Mucosa of gallbladder (tissue), 1 donor: ENCODE data around the gene SASS6. TPM values are rescaled to one million over a fixed set of nuclear protein-coding genes. Genes with fewer than 3 reads are reported as not detected.

Experiments
- DNase-seq: peaks from one replicate; pipeline ENCODE4 v3.0.0-alpha.2; 2020; ENCODE audit warnings: low spot score
- total RNA-seq: library from RNA; stranded (reverse); gene quantifications from one replicate; pipeline ENCODE4 v1.2.1, GENCODE V29; 2021
- donor health status: DM: no; HTN: no; CAD: no.

Gene SASS6
- total RNA-seq, 1 donor from 2014 or later, result 2.8 TPM

DNA sequence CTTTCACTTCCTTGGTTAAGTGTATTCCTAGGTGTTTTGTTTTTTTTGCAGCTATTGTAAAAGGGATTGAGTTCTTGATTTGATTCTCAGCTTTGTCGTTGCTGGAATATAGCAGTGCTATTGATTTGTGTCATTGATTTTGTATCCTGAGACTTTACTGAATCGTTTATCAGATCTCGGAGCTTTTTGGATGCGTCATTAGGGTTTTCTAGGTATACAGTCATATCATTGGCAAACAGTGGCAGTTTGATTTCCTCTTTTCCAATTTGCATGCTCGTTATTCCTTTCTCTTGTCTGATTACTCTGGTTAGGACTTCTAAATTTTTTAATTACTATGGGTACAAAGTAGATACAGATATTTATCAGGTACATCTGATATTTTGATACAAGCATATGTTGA lies 87.5 kb downstream of the SASS6 start:
- DNase-seq, result no peak

DNA sequence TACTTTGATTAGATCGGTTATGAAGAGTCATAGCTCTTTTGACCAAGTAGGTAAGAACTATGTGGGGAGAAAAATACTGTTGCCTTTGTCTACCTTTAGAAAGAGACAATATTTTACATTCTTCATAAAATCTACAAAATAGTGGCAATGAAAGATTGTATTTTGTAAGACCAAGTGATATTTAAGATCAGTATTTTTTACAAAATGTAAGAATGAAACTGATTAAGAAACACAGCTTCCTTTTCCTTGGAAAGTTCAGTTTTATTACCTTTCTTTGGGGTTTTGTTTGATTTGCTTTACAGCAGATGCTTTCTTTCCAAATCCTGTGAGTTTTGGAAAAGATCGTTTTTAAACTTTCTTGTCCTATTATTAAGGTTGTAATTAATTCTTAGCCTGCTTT lies 93.1 kb downstream of the SASS6 start:
- no peak for DNase-seq

DNA sequence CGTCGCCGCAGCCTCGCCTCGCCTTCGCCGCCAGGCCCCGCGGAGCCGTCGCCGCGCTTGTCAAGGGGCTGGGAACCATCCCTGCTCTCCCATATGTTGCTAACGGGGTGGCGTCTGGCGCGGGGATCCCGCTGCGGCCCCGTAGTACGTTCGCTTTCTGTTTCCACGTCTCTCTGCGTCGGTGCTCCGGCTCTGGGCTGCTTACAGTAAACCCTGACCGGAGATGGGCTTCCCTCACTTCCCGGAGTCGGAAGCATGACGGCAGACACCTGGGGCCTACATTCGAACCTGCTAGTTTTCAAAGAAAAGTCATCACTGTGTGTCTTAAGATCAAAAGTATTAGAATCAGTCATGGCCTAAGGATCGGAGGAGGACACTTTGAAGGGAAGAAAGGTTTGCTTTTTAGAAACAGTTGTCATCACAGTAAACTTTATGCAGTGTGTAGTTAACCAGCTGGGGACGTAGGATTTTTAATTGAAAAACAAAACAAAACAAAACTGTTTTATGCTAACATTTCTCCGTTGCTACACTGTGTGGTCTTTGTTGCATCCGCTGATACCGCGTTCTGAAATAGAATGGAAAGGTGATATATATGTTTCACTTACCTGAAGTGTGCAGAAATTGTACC lies 94.0 kb downstream of the SASS6 start:
- peak; percentile 46 for DNase-seq

DNA sequence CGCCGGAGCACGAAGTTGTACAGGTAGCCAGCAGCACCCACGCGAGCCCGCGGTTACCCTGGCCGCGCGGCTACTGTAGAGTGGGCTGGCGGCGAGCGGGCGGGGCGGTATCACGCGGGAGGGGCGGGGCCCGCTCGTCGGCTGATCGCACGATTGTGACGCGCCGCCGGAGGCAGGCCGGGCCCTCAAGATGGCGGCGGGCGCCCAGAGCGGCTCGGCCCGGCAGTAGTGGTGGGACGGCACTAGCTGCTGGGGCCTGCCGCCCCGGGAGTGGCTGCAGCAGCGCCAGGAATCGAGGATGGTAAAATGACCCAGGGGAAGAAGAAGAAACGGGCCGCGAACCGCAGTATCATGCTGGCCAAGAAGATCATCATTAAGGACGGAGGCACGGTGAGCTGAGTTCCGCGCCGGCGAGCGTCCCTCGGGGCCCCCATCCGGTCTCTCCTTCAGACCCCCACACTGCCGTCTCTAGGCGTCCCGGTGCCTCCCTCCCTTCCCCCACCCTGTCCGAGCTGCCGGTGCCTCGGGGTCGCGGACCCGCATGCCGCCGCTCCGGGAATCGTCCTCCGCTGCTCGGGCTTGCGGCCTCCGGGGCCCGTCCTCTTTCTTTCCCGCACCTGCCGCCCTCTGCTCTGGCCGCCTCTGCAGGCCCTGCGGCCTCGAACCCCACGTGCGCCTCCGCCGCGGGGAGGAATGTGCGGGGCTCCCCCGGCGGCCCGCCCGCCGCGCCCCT lies 94.6 kb downstream of the SASS6 start:
- peak; percentile 91 for DNase-seq

DNA sequence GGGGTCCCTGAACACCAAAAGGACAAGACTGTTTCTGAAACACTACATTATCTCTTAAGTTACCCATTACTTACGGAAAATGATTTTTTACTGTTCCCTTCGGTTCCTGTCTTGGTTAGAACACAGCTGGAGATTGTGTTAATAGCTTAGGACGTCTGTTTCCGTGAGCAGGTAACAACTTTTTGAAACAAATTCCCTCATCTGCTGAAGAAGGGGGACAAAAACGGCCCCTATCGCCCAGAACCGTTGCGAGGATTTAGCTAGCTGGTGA lies 95.1 kb downstream of the SASS6 start:
- DNase-seq, result no peak

DNA sequence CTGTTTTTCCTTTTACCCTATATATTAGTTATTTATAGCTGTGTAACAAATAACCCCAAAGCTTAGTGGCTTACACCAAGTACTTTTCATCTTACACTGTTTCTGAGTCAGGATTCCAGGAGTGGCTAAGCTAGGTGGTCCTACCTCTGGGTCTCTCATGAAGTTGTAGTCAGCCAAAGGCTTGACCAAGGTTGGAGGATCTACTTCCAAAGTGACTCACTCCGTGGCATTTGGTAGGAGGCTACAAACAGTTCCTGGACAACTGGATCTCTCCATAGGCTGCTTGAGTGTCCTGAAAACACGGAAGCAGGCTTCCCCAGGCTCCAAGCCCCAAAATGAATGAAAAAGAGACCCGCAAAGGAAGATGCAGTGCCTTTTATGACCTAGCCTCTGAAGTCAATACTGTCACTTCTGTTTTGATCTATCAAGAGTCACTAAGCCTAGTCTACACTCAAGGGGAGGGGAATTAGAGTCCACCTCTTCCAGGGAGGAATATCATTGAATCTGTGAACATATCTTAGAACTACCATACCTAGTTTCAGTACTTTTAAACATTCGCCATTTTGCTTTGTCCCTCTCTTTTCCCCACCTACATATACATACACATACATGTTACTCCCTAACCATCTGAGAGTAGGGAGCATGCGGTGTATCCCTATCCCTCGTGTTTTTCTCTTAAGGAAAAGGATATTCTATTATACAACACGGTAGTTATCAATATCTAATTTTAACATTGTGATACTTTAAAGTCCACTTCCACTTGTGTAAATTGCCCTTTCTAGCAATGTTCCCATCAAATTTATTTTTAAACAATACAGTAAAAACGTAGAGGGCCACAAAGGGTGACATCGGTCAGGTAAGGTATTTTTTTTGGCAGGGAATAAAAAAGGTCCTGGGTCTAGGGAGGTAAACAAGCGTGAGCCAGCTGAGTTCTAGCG lies 95.7 kb downstream of the SASS6 start:
- no peak for DNase-seq

DNA sequence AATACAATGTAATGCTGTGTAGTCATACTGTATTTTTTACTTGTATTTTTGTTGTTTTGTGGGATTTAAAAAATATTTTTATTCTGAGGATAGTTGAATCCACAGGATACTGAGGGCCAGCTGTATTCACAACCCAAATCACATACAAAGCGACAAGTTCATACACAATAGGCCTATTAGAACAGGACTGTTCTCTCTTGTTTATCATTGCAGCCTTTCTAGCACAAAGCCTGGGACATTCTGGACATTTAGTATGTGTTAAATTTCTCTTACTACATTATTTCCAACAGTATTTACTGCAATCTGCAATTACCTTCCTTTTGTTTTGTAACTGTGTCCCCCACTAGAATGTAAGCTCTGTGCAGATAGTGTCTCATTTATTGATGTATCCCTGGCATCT lies 97.5 kb downstream of the SASS6 start:
- DNase-seq, result no peak

GRCh38 chr1:100034470-100034869 lies 98.3 kb downstream of the SASS6 start:
- no peak for DNase-seq

Other genes starting within 250 kb of the SASS6 start
- 38.3 TPM for gene SLC35A3, start 162.9 kb downstream of the SASS6 start, total RNA-seq
- gene TRMT13, start 233 bp upstream of the SASS6 start, total RNA-seq, result 11.1 TPM
- gene LRRC39, start 45.3 kb upstream of the SASS6 start, total RNA-seq, result 0.92 TPM
- gene DBT, start 116.9 kb upstream of the SASS6 start, total RNA-seq, result 17.0 TPM
- gene RTCA, start 133.3 kb upstream of the SASS6 start, total RNA-seq, result 38.1 TPM
- gene CDC14A, start 219.6 kb upstream of the SASS6 start, total RNA-seq, result 7.1 TPM